Stimulated activated CD8-positive, alpha-beta memory T cell treated with anti-CD3 and anti-CD28 coated beads, Interleukin-7, amount 100 ng/mL, for 4 hours (primary cell): ENCODE data around the gene PCMTD2.
"Not testable (repeated sequence)": the region's sequence is repeated elsewhere in the genome, so short reads cannot be mapped to it uniquely, and the experiment has no call there.

Source experiments
- DNase-seq, 2 donors: peaks; one replicate each; pipeline ENCODE4 v3.0.0-alpha.2; 2020; ENCODE audit warnings: low read depth in 2 of 2

Gene PCMTD2

DNA sequence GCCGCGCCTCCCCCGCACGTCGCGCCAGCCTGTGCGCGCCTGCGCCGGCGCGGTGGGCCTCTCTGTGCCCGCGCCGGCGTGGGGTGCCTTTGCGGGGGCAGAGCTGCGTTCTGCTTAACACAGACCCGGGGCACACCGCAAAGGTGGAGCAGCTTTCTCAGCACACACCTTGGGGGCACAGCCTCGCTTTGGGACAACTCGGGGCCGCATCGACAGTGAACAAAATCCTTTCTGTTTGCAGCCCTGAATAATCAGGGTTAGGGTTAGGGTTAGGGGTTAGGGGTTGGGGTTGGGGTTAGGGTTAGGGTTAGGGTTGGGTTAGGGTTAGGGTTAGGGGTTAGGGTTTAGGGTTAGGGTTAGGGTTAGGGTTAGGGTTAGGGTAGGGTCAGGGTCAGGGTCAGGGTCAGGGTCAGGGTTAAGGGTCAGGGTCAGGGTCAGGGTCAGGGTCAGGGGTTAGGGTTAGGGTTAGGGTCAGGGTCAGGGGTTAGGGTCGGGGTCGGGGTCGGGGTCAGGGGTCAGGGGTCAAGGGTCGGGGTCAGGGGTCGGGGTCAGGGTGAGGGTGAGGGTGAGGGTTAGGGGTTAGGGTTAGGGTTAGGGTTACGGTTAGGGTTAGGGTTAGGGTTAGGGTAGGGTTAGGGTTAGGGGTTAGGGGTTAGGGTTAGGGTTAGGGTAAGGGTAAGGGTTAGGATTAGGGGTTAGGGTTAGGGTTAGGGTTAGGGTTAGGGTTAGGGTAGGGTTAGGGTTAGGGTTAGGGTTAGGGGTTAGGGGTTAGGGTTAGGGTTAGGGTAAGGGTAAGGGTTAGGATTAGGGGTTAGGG lies 31.1 kb downstream of the PCMTD2 start:
- DNase-seq, result not testable (repeated sequence)

DNA sequence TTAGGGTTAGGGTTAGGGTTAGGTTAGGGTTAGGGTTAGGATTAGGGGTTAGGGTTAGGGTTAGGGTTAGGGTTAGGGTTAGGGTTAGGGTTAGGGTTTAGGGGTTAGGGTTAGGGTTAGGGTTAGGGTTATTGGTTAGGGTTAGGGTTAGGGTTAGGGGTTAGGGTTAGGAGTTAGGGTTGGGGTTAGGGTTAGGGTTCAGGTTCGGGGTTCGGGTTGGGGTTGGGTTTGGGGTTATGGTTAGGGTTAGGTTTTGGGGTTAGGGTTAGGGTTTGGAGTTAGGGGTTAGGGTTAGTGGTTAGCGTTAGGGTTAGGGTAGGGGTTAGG lies 31.7 kb downstream of the PCMTD2 start:
- not testable (repeated sequence) for DNase-seq

DNA sequence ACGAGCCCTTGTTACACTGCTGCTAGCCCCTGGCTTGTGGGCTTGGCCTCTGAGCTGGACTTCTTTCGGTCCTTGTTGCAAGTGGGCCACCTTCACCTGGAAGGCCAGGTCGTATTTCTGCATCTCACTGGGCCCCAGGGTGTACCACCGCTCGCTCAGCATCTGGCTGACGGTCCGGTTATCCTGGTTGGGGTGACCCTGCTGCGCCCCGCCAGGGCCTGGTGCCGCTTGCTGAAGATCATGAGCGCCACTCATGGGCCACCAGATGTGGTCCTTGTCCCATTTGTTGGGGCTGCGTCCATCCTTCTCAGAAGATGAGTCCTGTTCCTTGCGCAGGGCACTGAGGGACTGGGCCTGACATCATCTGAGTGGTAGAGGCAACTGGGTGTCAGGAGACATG lies 36.6 kb downstream of the PCMTD2 start:
- not testable (repeated sequence) for DNase-seq

DNA sequence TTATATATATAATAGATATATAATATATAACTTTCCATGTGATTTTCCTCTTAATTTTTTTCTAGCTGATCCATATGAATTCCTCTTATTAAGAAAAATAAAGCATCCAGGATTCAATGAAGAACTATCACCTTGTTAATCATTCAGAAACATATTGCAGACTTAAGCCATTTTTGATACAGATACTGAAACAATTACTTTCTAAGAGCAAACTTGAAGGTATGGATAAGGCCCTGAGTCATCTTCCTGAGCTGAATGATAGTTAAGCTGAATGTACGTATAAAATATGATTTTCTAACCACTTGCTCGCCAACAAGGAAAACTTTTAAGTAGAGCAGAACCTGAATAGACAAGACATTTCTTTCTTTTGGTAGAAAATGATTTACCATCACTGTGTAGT lies 47.5 kb downstream of the PCMTD2 start:
- not testable (repeated sequence) for DNase-seq

DNA sequence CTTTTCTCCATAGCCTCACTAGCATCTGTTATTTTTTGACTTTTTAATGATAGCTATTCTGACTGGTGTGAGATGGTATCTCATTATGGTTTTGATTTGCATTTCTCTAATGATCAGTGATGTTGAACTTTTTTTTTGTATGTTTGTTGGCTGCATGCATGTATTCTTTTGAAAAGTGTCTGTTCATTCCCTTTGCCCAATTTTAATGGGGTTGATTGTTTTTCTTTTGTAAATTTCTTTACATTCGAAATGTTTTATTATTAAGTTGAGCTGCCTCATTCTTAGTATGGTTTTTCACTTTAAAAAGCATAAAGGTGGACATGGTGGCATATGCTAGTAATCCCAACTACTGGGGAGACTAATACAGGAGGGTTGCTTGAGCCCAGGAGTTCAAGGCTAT lies 58.2 kb downstream of the PCMTD2 start:
- not testable (repeated sequence) for DNase-seq

DNA sequence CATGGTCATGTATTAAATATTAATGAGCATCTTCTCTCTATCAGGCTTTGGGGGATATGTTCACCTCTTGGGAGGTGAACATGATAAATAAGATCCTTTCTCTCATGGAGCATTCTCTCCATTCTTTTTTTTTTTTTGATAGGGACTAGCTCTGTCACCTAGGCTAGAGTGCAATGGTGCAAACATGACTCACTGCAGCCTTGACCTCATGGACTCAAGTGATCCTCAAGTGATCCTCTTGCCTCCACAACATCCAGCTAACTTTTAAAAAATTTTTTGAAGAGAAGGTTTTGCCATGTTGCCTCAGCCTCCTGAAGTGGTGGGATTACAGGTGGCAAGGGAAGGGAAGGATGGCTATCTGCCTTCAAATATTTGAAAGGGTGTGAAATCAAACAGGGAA lies 59.8 kb downstream of the PCMTD2 start:
- not testable (repeated sequence) for DNase-seq

DNA sequence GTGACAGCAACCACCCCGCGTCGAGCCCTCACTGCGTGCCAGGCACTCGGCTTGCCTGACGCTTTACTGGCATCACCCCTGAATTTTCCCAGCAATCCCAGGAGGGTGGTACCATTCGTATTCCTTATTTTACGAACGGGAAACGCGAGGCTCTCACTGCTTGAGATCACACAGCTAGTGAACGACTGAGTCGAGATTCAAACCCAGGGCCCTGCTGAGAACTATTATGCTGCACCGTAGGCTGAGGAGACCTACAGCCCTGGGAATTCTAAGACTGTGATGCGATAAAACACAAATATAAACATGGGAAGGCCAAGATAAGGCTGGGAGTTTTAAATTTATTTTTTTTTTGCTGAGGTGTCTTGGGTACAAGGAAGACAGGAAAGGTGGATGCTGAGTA lies 60.3 kb downstream of the PCMTD2 start:
- DNase-seq, result not testable (repeated sequence)

DNA sequence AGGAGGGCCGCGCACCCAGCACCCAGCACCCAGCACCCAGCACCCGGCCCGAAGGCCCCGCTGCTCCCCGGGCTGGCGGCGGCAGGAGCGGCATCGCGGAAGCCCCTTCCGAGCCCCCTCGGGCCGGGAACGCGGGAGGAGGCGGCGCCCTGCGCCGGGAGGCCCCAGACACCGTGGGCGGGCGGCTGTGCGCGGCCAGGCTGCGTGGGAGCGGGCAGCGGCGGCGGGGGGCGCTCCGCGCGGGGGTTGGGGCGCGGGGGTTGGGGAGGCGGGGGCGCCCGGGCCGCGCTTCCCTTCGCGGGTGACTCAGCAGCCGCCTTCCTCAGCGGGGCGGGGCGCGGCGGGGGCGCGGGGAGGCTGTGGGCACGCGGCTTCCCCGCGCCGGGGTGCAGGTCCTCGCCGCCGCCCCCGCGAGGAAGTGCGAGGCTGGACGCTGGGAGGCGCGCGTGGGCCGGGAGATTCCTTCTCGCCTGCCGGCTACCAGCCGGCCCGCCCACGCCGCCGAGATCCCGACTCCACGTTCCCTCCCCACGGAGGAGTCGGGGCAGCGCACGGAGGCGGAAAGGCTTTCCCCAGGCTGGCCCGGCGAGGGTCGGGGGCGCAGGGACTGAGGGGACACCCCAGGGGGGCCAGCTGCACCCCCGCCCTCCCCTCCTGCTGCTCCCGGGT lies 61.0 kb downstream of the PCMTD2 start:
- DNase-seq, result peak; percentile 38 to 71

DNA sequence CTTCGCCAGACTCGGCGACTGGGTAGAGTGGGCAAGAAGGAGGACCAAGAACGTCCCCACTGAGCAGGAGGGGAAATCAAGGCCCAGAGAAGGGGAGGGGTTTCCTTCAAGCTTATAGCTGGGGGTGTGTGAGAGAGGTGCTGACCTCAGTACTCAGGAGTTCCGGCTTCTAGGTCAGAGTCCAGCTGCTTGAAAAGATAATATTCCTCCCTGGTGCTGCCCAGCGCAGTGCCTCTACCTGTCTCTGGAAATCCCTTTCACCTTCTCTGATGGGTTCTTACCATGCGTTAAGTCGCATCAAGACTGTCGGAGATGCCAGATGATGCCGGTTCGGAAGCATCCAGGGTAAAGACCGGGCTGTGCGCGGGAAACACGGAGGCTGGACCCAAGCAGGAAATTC lies 61.8 kb downstream of the PCMTD2 start:
- DNase-seq, result not testable (repeated sequence)

DNA sequence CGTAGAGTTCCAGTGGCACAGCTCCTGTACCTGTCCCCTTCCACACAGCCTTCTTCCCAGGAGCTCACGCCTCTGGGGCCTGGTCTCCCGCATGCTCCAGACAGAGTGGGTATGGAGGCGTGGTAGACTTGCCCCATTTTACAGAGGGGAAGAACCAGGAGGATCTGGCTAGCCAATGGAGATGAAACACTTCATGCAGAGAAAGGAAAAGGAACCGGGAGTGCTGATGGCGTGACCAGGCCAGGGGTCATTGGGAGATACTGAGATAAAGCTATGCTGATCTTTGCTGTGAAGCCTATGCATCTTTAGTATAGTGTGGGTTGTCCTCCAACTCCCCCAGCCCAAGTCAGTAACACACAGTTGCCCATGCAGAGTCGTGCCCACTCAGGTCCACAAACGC lies 62.5 kb downstream of the PCMTD2 start:
- not testable (repeated sequence) for DNase-seq

DNA sequence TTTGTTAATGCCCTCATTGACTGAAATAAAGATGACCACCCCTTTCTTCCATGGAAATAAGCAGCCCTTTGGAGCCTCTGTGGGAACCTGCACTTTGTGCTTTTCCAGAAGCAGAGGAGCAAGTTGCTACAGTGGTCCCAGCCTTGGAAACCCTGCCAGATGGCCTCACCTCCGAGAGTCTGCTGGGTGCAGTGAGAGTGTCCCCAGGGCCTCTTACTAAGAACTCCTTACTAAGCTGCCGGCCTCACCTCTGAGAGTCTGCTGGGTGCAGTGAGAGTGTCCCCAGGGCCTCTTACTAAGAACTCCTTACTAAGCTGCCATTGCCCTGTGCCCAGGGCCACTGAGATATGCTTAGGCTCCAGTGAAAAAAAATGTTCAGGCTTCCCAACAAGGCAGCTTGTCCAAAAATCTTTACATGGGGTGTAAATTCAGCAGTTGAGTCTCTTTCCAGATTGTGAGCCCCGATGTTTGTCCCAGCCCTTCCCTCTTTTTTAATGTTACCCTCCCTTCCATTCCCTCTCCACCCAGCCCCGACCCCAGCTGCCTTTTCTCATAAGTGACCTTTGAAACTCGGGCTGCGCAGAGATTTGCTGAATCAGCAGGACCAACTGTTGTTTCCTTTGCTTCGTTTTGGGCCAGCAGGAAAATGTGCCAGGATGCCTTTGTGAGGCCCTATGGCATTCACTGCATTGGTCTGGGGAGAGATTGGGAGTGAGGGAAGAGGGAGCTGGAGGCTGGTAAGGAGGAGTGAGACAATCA lies 66.7 kb downstream of the PCMTD2 start:
- DNase-seq, result not testable (repeated sequence)
